T-helper 1 cell treated with Interleukin-12 subunit alpha and Interleukin-12 subunit beta and Interleukin-4 antibody, amounts not matched to agents 30 μg/mL and 1 μg/mL, for 36 hours (primary cell): ENCODE data around the gene SCIMP.
A peak's percentile ranks its signal among the peaks of the same experiment; 100 is the strongest.
"Not testable (repeated sequence)": the region's sequence is repeated elsewhere in the genome, so short reads cannot be mapped to it uniquely, and the experiment has no call there.

Experiments used
- H3K27ac Mint-ChIP-seq: one replicate; pipeline ENCODE4 v1.8.0; 2021; ENCODE audit warnings: mild to moderate bottlenecking, mixed read lengths
- H3K27me3 Mint-ChIP-seq: one replicate; pipeline ENCODE4 v1.8.0; 2021; ENCODE audit warnings: low read depth, mixed read lengths
- H3K36me3 Mint-ChIP-seq: one replicate; pipeline ENCODE4 v1.8.0; 2021; ENCODE audit warnings: low read depth, mixed read lengths
- H3K4me1 Mint-ChIP-seq: one replicate; pipeline ENCODE4 v1.8.0; 2021; ENCODE audit warnings: low read depth, mixed read lengths
- H3K4me3 Mint-ChIP-seq: one replicate; pipeline ENCODE4 v1.8.0; 2021; ENCODE audit warnings: mild to moderate bottlenecking, moderate library complexity, mixed read lengths
- H3K9me3 Mint-ChIP-seq: one replicate; pipeline ENCODE4 v1.8.0; 2021; ENCODE audit warnings: mixed read lengths

Gene SCIMP

DNA sequence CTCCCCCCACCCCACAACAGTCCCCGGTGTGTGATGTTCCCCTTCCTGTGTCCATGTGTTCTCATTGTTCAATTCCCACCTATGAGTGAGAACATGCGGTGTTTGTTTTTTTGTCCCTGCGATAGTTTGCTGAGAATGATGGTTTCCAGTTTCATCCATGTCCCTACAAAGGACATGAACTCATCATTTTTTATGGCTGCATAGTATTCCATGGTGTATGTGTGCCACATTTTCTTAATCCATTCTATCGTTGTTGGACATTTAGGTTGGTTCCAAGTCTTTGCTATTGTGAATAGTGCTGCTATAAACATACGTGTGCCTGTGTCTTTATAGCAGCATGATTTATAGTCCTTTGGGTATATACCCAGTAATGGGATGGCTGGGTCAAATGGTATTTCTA, 17.1 kb downstream of the SCIMP start:
- not testable (repeated sequence) for H3K36me3 Mint-ChIP-seq, H3K4me3 Mint-ChIP-seq, H3K27ac Mint-ChIP-seq, H3K4me1 Mint-ChIP-seq, H3K27me3 Mint-ChIP-seq, H3K9me3 Mint-ChIP-seq

DNA sequence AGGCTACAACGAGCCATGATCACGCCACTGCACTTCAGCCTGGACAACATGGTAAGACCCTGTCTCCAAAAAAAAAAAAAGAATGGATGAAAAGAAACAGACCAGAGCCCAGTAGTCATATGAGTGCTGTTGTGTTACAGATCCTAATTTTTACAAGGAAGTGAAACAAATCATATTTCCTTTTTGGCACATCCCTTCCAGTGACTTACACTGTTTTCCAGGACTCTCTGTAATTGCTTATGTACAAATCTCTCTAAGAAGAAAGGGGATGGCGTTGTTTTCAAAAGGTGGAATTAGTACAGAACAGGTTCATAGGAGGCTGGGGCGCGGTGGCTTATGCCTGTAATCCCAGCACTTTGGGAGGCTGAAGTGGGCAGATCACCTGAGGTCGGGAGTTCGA, 23.2 kb downstream of the SCIMP start:
- no peaks in the 10 kb centered on the region for H3K9me3 Mint-ChIP-seq

DNA sequence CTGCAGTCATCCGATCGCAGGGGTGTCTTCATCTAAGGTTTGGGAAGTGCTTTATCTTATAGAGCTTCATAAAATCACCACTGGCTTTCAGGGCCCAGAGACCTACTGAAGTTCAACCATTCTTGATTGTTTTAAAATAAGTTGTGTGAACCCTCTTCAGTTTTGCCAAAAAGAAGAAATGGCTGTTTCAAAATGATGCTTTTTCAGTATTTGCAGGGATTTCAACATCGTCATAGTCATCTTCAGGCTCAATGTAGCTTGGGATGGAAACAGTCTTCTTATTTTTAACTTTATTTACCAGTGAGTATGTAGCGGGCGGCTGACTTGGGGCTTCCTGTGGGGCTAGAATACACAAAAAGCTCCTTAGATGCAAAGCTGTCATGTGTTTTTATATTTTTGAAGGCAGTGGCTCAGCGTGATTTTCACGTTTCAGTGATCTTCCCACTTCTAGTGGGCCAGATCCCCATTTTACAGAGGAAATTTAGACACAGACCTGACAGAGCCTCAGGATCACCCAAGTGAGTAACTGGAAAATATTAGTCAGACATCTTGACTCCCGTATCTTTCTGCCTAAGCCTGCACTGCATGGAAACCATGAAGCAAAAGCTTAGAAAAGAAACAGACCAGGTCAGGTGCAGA, 23.9 kb downstream of the SCIMP start:
- Mint-ChIP-seq H3K4me3 (no peak overlapping the region), H3K27ac (no peak overlapping the region), H3K36me3 (no peaks in the 10 kb centered on the region), H3K9me3 (no peaks in the 10 kb centered on the region), H3K4me1 (no peaks in the 10 kb centered on the region), H3K27me3 (no peaks in the 10 kb centered on the region)

More for the DNA sequence above, 23.2 kb downstream of the SCIMP start:
- H3K27me3 Mint-ChIP-seq, result no peaks in the 10 kb centered on the region
- no peaks in the 10 kb centered on the region for H3K4me1 Mint-ChIP-seq
- no peak overlapping the region for H3K4me3 Mint-ChIP-seq
- H3K27ac Mint-ChIP-seq, result no peak overlapping the region
- no peaks in the 10 kb centered on the region for H3K36me3 Mint-ChIP-seq

DNA sequence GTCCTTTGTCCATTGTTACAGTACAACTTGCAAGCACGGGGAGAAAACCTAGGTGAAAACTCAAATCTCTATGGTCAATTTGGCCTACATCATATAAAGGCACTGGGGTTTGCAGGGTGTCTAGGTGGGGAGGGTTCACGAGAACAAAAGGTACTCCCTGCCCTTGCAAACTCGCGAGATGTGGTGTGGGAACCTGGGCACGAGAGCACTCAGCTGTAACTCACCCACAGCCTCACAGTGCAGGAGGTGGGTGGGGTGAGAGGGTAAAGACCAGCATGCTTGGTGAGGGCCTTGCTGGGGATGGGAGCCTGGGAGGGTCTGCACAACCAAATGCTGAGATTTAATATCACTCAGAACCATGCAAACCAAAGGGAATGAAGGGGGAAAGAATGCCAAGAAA, 24.6 kb downstream of the SCIMP start:
- Mint-ChIP-seq H3K4me1 (no peaks in the 10 kb centered on the region), H3K27me3 (no peaks in the 10 kb centered on the region), H3K9me3 (no peaks in the 10 kb centered on the region), H3K4me3 (no peak overlapping the region), H3K27ac (no peak overlapping the region), H3K36me3 (no peaks in the 10 kb centered on the region)

DNA sequence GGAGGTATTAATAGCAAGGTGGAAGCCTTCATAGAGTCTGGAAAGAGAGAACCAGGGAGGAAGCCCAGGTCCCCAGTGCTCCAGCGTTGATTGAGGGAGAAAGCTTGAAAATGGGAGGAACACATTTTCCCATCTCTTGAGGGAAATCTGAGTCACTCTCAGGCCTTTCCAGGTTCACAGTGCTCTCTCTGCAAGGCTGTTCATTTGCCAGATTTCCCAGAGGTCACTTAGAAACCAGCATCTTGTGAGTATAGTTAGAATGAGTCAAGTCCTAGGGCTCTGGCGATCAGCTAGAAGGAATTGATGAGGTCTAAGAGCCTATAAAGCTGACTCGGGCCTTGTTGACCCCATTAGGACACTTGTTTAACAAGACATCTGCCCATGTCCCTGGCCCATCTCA, 25.3 kb downstream of the SCIMP start:
- no peaks in the 10 kb centered on the region for H3K27me3 Mint-ChIP-seq
- no peak overlapping the region for H3K4me3 Mint-ChIP-seq
- H3K4me1 Mint-ChIP-seq, result no peaks in the 10 kb centered on the region
- no peaks in the 10 kb centered on the region for H3K9me3 Mint-ChIP-seq
- no peaks in the 10 kb centered on the region for H3K36me3 Mint-ChIP-seq
- no peak overlapping the region for H3K27ac Mint-ChIP-seq

DNA sequence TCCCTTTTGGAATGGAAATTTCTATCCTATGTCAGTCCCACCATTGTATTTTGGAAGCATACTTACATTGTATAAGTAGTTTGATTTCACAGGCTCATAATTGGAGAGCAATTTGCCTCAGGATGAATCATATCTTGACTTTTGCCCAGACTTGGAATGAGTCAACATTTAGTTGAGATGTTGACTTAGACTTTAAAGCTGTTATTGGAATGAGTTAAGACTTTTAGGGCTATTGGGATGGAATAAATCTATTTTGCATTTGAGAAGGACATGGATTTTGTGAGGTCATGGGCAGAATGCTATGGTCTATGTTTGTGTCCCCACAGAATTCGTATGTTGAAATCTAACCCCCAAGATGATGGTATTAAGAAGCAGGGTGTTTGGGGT, 30.8 kb downstream of the SCIMP start:
- Mint-ChIP-seq H3K4me1 (peaks cover 5% of the 10 kb centered on the region), H3K27me3 (no peaks in the 10 kb centered on the region), H3K4me3 (no peak overlapping the region), H3K9me3 (peaks cover 6% of the 10 kb centered on the region), H3K27ac (no peak overlapping the region), H3K36me3 (no peaks in the 10 kb centered on the region)

DNA sequence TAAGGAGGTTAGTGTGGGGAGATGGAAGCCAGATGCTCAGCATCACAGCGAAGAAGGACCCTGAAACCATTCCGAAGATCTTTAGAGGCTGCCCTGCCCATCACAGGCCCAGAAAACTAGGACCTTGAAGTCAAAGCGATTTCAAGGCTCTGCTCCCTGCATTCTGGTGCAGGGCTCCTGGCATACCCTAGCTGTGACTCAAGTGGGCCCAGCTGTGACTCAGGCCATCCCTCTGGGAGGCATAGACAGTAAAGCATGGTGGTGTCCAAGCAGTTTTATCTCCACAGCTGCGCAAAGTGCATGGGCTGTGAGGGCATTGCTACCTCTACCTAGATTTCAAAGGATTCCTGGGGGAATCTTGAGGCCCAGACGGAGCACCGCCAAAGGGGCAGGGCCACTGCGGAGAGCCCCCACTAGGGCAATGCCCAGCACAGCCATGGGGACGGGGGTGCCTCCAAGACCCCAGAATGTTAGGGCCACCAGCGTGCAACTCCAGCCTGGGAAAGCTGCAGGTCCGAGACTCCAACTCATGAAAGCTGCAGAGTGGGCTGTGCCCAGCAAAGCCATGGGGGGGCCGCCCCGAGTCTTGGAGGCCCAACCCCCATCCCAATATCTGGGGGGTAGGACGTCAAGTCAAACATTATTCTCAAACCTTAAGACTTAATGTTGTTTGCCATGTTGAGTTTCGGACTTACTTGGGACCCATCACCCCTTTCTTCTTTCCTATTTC, 31.3 kb downstream of the SCIMP start:
- peaks cover 5% of the 10 kb centered on the region for H3K4me1 Mint-ChIP-seq
- no peak overlapping the region for H3K4me3 Mint-ChIP-seq
- H3K36me3 Mint-ChIP-seq, result no peaks in the 10 kb centered on the region
- H3K9me3 Mint-ChIP-seq, result peaks cover 6% of the 10 kb centered on the region
- H3K27me3 Mint-ChIP-seq, result no peaks in the 10 kb centered on the region
- H3K27ac Mint-ChIP-seq, result no peak overlapping the region

DNA sequence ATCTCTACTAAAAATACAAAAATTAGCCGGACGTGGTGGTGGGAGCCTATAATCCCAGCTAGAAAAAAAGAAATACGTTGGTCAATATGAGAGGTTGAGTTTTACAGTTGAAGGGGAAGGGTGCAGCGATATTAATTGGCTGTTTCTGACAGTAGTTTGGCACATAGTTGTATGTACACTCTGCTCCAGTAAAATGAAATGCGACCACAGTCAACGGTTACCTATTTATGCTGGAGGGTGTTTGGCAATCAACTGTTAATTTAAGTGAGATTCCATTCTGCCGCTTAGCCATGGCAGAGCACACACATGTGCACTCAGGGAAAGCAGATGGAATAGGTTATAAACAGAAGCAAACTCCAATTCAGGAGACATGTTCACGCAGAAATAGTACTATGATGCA, 33.6 kb downstream of the SCIMP start:
- Mint-ChIP-seq H3K4me1 (peaks cover 7% of the 10 kb centered on the region), H3K36me3 (no peaks in the 10 kb centered on the region), H3K27ac (no peak overlapping the region), H3K27me3 (no peaks in the 10 kb centered on the region), H3K9me3 (peaks cover 6% of the 10 kb centered on the region), H3K4me3 (no peak overlapping the region)

DNA sequence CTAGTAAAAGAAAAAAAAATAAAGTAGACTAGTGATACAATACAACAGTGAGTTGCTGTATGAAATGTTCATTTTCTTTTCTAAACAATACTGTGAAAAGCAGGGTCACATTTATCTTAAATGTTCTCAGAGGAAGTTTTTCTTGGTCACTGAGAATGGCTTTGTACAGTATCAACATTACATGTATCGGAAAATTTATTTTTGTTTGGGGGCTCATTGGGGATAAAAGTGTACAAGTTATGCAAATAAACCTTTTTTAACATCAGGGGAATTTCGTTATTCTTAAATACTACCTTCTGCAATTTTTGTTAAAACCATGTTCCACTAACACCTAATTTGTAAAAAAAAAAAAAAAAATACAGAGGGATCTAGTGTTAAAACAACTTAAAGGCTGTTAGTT, 34.3 kb downstream of the SCIMP start:
- no peak overlapping the region for H3K27ac Mint-ChIP-seq
- H3K27me3 Mint-ChIP-seq, result no peaks in the 10 kb centered on the region
- no peaks in the 10 kb centered on the region for H3K36me3 Mint-ChIP-seq
- H3K4me3 Mint-ChIP-seq, result no peak overlapping the region
- H3K9me3 Mint-ChIP-seq, result peaks cover 6% of the 10 kb centered on the region
- H3K4me1 Mint-ChIP-seq, result peaks cover 7% of the 10 kb centered on the region

DNA sequence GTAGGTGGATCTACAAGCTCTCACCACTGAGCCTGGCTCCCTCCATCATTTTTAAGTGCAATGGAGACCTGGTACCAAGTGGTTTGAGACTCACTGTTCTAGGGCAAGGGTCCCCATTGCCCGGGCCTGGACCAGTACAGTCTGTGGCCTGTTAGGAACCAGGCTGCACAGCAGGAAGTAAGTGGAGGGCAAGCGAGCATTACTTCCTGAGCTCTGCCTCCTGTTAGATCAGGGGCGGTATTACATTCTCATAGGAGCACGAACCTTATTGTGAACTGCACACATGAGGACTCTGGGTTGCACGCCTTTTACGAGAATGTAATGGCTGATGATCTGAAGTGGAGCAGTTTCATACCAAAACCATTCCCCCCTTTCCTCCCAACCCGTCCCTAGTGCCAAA, 36.2 kb downstream of the SCIMP start:
- no peaks in the 10 kb centered on the region for H3K36me3 Mint-ChIP-seq
- H3K9me3 Mint-ChIP-seq, result no peaks in the 10 kb centered on the region
- no peak overlapping the region for H3K27ac Mint-ChIP-seq
- no peaks in the 10 kb centered on the region for H3K27me3 Mint-ChIP-seq
- no peak overlapping the region for H3K4me3 Mint-ChIP-seq
- peaks cover 2% of the 10 kb centered on the region for H3K4me1 Mint-ChIP-seq

DNA sequence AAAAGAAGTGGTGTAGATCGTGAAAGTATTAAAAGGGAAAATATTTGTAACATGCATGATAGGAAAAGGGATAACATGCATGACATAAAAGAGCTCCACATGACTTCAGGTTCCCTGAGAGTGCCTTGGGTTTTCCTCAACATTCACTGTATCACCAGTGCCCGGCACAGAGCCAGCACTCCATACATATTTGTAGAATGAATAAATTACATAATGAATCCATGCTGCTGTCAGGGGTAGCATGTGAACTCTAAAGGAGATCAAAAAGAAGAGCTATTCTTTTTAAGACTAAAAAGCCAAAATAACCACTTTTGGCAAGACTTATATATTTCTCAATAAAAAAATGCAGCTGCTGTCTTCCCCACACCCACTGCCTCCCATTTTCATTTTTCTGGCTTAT, 40.3 kb downstream of the SCIMP start:
- Mint-ChIP-seq H3K4me3 (no peak overlapping the region), H3K27me3 (no peaks in the 10 kb centered on the region), H3K4me1 (peaks cover 19% of the 10 kb centered on the region), H3K27ac (no peak overlapping the region), H3K9me3 (peaks cover 23% of the 10 kb centered on the region), H3K36me3 (peaks cover 22% of the 10 kb centered on the region)

DNA sequence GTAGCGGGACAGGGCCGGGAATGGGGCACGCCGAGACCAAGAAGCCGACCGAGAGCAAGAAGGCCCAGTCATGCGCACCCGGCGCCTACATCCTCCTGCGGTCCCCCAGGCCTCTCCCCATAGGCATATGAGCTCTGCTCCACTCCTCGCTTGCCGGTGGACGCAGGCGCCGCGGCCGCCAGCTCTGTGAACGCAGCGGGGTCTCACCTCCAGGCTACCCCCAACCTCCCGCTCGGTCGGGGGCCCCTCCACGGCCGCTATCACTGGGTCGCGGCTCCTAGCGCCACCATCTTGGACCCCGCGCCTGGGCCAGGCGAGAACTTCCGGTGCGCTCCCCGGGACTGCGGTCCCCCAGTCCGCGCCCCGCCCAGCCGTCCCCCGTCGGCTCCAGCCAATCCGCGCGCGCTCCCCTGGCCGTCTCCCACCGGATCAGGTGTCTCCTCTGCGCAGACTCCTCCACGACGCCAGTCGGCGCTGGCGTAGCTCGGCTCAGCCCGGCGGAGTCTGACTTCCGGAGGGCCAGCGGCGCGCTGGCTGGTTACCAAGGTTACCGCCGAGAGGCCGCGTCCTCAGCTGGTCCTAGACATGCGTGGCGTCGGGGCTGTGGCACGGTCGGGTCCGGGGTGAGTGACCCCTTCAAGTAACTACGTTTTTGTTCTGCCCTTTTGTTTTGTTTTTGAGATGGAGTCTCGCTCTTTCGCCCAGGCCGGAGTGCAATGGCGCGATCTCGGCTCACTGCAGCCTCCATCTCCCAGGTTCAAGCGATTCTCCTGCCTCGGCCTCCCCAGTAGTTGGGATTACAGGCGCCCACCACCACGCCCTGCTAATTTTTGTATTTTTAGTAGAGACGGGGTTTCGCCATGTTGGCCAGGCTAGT, 42.9 kb downstream of the SCIMP start, which contains the start of gene ZNF594:
Gene ZNF594 (minus strand): TSS at position 328 of the 877 bp plus-strand sequence. CDS start 7,612 bp downstream, outside the sequence.
- Mint-ChIP-seq H3K27ac (peak within 1 kb of the TSS; percentile 84), H3K27me3 (no peaks in the 10 kb centered on the region), H3K9me3 (peaks cover 42% of the 10 kb centered on the region), H3K4me3 (peak within 1 kb of the TSS; percentile 90), H3K36me3 (peaks cover 37% of the 10 kb centered on the region), H3K4me1 (peaks cover 17% of the 10 kb centered on the region)

DNA sequence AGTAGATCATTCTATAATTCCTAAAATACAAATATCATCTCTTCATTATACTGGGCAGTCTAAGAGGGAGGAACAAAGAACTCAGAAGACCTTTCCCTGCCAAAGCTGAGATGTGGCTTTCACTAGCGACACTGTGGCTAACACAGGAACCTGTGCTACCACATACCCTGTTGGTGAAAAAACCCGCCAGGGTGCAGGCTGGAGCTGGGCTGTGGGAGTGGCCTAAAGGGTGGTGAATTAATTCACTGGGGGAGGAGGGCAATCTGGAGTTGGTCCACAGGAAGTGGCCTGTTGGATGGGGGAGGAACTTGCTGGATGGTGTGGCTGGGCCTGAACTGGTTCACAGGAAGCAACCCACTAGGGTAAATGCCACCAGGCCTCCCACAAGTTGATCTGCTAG, 50.4 kb downstream of the SCIMP start:
- H3K4me3 Mint-ChIP-seq, result no peak overlapping the region
- peaks cover 67% of the 10 kb centered on the region for H3K36me3 Mint-ChIP-seq
- H3K4me1 Mint-ChIP-seq, result no peaks in the 10 kb centered on the region
- H3K27me3 Mint-ChIP-seq, result no peaks in the 10 kb centered on the region
- H3K9me3 Mint-ChIP-seq, result peaks cover 74% of the 10 kb centered on the region
- H3K27ac Mint-ChIP-seq, result no peak overlapping the region

DNA sequence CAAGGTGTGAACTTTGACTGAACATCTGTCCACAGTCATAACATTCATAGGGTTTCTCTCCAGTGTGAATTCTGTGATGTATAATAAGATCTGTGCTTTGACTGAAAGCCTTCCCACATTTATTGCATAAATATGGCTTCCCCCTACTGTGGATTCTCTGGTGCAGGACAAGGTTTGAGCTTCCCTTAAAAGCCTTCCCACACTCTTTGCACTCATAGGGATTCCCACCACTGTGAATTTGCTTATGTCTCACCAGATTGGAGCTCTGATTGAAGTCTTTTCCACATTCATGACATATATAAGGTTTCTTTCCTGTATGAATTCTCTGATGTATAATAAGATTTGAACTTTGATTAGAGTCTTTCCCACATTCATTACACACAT, 51.3 kb downstream of the SCIMP start:
- H3K4me1 Mint-ChIP-seq, result no peaks in the 10 kb centered on the region
- H3K36me3 Mint-ChIP-seq, result peaks cover 66% of the 10 kb centered on the region
- H3K27ac Mint-ChIP-seq, result peak overlapping the region; percentile 31
- H3K27me3 Mint-ChIP-seq, result no peaks in the 10 kb centered on the region
- no peak overlapping the region for H3K4me3 Mint-ChIP-seq
- H3K9me3 Mint-ChIP-seq, result peaks cover 78% of the 10 kb centered on the region
